Muscle of arm (tissue), 12 donors: ENCODE results near the gene ACTL8. TPM values are rescaled to one million over a fixed set of nuclear protein-coding genes. Genes with fewer than 3 reads are reported as not detected.
A peak's percentile ranks its signal among the peaks of the same experiment; 100 is the strongest.

ENCODE experiments used
- DNase-seq: peaks from one replicate; pipeline ENCODE4 v3.0.0-alpha.2; 2013
- polyA plus RNA-seq, 12 donors: library from polyadenylated mRNA; unstranded; fragments of 120-200 nt; gene quantifications; one replicate each; pipeline ENCODE4 v1.2.1, GENCODE V29; 2013; ENCODE audit not compliant: insufficient read length in 12 of 12

ACTL8 gene
- polyA plus RNA-seq, 12 donors, result not detected

DNA sequence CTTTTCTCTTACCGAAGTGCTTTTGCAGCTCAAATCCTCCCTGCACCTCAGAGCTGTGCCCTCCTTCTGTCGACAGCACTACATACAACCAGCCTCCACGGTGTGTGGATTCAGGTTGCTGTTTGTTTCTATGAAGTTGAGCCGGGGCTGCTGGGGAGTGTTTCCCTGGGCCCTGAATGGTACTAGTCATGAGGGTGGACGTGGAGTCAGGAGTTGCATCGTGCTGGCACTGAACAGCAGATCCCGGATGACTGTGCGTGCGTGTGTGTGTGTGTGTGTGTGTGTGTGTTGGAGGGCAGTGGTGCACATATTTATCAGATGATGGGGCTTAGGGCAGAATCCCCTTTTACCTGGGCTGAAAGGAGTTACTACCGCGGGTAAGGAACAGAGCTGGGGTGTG is 47.0 kb downstream of the ACTL8 start:
- no peak for DNase-seq

DNA sequence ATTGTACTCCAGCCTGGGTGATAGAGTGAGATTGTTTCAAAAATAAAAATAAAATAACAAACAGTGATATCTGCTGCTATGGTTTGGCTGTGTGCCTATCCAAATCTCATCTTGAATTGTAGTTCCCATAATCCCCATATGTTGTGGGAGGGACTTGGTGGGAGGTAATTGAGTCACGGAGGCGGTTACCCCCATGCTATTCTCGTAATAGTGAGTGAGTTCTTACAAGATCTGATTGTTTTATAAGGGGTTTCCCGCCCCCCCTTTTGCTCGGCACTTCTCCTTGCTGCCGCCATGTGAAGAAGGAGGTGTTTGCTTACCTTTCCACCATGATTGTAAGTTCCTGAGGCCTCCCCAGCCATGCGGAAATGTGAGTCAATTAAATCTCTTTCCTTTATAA is 47.8 kb downstream of the ACTL8 start:
- no peak for DNase-seq

- no peak for DNase-seq
Observed at GRCh38 chr1:17805869-17806684, 50.9 kb downstream of the ACTL8 start.

- DNase-seq, result no peak
Observed at GRCh38 chr1:17808816-17809215, 53.7 kb downstream of the ACTL8 start.

DNA sequence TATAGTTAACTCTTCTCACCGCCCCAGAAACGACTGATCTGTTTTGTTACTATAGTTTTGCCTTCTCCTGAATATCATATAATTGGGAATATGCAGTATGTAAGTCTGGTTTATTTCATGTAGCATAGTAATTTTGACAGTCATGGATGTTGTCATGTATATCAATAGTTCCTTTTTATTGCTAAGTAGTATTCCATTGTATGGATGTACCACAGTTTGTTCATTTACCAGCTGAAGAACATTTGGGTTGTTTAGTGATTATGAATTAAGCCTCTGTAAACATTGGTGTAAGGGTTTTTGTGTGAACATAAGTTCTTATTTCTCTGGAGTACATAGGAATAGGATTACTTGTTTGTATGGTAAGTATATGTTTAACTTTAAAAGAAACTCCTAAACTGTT is 55.5 kb downstream of the ACTL8 start:
- DNase-seq, result no peak

DNA sequence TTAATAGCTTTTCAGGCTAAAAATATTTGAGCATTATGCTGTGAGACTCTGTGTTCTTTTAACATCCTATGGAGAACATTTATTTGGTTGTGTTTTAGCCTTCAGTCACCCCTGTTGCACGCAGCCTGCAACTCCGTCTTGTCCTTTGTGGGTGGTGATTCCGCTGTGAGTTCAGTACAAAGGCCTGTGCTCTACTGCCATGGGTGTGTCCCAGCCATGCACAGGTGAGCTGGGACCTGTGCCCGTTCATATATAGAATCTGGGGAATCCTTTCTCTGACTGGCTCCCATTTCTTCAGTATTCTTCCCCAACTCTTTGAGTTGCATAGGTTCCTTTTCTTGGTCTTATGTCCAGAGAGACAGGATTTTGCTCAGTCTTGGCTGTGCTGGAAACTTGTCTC is 61.4 kb downstream of the ACTL8 start:
- DNase-seq, result no peak

- DNase-seq, result no peak
Observed at GRCh38 chr1:17819129-17819802, 64.1 kb downstream of the ACTL8 start.

- DNase-seq, result no peak
Observed at GRCh38 chr1:17820198-17820597, 65.1 kb downstream of the ACTL8 start.

GRCh38 chr1:17822741-17823426 is 67.8 kb downstream of the ACTL8 start:
- no peak for DNase-seq

- DNase-seq, result no peak
Observed at GRCh38 chr1:17825273-17826164, 70.4 kb downstream of the ACTL8 start.

DNA sequence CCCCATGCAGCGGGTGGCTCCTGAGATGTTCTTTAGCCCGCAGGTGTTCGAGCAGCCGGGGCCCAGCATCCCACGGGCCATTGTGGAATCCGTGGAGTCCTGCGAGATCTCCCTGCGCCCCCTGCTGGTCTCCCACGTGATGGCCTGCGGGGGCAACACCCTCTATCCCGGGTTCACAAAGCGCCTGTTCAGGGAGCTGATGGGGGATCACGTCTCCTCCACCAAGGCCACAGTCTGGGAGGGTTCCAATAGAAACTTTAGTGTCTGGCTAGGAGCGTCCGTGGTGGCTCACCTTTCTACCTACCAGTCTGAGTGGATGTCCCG is 71.0 kb downstream of the ACTL8 start:
- peak; percentile 15 for DNase-seq

- no peak for DNase-seq
Observed at GRCh38 chr1:17828991-17829390, 73.9 kb downstream of the ACTL8 start.

DNA sequence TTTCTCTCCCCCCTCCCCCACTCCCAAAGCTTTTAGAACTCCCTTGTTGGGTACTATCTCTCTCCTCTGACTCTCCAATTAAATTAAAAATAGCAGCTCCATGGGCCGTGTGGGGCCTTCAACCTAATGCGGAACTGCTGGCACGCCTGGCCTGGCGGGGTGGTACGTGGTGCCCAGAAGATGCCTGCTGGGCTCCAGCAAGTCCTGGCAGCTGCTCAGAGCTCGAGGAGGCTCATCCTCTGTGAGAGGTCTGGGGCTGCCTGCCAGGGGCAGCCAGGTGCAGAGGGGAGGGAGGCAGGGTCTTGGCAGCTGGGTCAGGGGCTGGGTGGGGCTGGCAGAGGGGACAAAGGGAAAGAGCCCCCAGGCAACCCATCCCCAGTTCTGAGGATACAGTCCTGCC is 74.4 kb downstream of the ACTL8 start:
- no peak for DNase-seq

DNA sequence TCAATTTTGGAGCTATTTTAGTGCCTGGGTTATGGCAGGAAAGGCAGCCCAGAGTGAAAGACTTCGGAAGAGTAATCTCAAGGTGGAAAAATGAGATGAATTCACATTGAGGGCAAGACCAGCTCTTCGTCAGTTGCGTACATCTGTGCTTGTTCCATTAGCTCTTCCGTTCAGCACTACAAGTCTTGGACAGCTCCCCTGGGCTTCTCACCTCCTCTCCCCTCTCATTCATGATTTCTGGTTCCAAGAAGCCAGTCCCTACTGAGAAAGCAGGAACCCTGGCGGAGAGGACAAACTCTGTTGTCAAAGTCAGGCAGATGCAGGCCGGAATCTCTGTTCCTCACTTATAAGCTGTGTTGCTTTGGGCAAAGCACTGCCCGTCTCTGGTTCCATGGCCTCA is 76.5 kb downstream of the ACTL8 start:
- peak; percentile 62 for DNase-seq

DNA sequence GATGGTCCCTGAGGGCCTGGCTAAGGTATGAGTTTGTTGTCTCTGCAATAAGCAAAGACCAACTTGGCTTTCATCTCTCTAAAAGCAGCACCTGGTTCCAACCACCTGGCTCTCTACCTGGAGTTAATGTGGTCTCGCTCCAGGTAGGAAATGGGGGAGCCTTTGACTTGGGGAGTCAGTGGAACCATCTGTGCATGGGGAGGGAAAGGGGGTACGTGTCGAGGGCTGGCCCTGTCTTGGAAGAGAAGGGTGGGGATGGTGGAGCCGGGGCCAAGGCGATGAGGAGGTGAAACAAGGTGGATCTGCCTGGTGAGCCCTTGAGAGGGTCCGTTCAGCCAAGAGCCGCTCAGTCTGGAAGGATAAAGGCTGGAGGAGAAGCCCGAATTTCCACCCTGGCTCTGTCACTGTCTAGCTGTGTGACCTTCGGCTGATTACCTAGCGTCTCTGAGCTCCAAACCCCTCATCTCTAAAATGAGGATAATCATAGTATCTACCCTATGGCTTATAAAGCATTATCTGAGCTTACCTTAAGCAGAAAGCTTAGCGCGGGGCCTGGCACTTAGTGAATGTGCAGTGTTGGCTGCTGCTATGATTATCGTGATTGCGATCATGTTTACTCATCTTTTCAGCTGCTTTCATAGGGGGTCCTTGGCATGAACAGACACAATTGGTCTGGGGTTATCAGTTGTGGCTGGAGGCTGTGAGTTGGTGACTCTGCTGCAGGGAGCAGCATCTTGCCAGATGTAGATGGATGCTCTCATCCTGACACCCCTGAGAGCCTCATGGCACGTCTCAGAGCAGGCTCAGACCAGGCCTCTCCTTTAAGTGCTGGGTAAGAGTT is 78.7 kb downstream of the ACTL8 start:
- no peak for DNase-seq

GRCh38 chr1:17834561-17835100 is 79.5 kb downstream of the ACTL8 start:
- DNase-seq, result no peak

DNA sequence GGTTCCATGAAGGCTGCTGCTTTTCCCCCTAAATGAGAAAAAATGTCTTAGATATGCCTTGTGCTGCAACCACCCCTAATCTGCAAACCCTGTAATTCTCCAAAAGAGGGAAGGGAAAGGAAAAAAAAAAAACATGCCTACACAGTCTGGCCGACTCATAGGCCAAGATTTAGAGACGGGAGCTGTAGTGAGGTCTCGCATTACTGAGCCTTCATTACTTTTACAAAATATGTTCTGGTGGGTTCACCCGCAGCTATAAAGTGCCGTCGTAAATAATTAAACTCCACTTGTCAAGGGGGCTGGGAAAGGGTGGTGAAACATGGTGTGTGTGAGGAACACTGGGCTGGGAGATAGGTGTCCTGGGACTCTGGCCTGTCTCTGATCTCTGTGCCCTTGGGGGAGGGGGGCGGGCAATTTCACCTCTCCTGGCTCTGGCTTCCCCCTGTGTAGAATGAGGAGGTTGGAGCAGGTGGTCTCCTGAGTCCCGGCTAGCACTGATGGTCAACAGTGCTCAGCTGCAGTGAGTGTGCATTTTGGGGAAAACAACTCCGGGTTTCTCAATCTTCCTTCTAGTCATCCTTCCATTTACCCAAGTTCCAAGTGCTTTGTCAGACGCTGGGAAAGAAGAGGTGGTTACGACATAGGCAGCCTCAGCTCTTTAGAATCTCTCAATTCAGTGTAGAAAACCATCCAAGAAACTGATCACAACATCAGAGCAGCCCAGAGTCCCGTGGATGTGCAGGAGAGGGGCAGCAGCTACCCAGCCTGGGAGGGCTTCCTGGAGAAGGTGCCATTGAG is 82.3 kb downstream of the ACTL8 start:
- DNase-seq, result no peak

GRCh38 chr1:17839641-17840196 is 84.6 kb downstream of the ACTL8 start:
- DNase-seq, result no peak

DNA sequence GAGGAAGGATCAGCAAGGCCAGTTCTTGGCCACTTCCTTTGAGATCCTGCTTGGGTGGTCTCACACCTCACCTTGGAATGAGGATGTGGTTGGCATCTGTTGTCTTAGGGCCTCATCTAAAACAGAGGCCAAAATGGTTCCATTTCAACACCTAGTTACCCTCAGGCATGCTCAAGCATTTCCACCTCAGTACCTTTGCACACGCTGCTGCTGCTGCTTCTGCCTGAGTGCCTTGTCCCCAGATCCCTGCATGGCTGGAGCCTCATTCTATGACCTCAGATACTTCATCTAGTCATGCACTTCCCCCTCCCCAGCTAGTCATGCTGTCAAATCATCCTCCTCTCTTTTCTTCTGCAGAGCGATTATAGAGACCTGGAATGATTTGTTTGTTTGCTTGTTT is 86.8 kb downstream of the ACTL8 start:
- no peak for DNase-seq

DNA sequence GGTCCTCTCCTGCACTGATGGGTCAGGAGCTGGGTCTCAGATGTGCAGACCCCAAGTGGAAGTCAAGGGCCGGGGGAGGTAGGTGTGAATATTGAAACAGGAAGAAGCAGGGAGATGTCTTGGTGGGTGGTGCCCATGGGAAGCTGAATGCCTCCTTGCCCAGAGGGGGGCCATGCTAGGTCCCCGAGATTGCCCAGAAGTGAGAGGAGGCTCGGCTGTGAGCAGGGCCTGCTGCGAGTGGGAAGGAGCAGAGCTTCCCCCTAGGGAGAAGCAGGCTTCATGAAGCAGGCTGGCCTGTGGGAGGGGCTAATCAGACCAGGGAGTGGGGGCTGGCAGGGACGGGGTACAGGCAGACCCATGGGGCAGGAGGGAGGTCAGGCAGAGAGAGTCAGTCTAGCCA is 87.6 kb downstream of the ACTL8 start:
- no peak for DNase-seq
